WERI-Rb-1 (cell line): ENCODE results near the gene TBC1D22B.

Experiments
- DNase-seq: peaks from one replicate; pipeline ENCODE4 v3.0.0-alpha.2; 2020
- H3K27ac ChIP-seq: fragments of 250-450 bp; sonication (Bioruptor Pico); 2 replicates; pipeline ENCODE4 v1.5.1; 2020; ENCODE audit warnings: mild to moderate bottlenecking, moderate library complexity
- H3K27me3 ChIP-seq: fragments of 250-450 bp; sonication (Bioruptor Pico); 2 replicates; pipeline ENCODE4 v1.5.1; 2021; ENCODE audit warnings: mild to moderate bottlenecking, low read depth, moderate library complexity; ENCODE audit not compliant: insufficient read depth, severe bottlenecking
- H3K36me3 ChIP-seq: fragments of 250-450 bp; sonication (Bioruptor Pico); 2 replicates; pipeline ENCODE4 v1.5.1; 2020; ENCODE audit warnings: mild to moderate bottlenecking, moderate library complexity
- H3K4me3 ChIP-seq: 2 replicates; pipeline ENCODE4 v1.5.1; 2011; ENCODE audit warnings: low read depth, mild to moderate bottlenecking, control low read depth, low read length
- H3K9me3 ChIP-seq: fragments of 250-450 bp; sonication (Bioruptor Pico); 2 replicates; pipeline ENCODE4 v1.5.1; 2021; ENCODE audit warnings: mild to moderate bottlenecking, moderate library complexity; ENCODE audit not compliant: severe bottlenecking
- CTCF ChIP-seq: IDR thresholded peaks from 2 replicates; pipeline ENCODE4 v1.5.1; 2011; ENCODE audit warnings: low read depth, mild to moderate bottlenecking, control low read depth, inconsistent platforms, low read length

Gene TBC1D22B

GRCh38 chr6:37347177-37347576, 89.6 kb downstream of the TBC1D22B start:
- TF ChIP-seq CTCF = no peak
- no peaks in the 10 kb centered on the region for H3K36me3 ChIP-seq
- H3K27ac ChIP-seq = no peak overlapping the region
- H3K4me3 ChIP-seq = no peak overlapping the region
- no peaks in the 10 kb centered on the region for H3K27me3 ChIP-seq
- no peak for DNase-seq
- peaks cover 4% of the 10 kb centered on the region for H3K9me3 ChIP-seq

GRCh38 chr6:37347670-37348111, 90.1 kb downstream of the TBC1D22B start:
- Histone ChIP-seq H3K9me3 (peaks cover 4% of the 10 kb centered on the region), H3K4me3 (no peak overlapping the region), H3K27ac (no peak overlapping the region), H3K27me3 (no peaks in the 10 kb centered on the region), H3K36me3 (no peaks in the 10 kb centered on the region)
- no peak for TF ChIP-seq CTCF
- no peak for DNase-seq

GRCh38 chr6:37351027-37351426, 93.5 kb downstream of the TBC1D22B start:
- H3K27ac ChIP-seq = no peak overlapping the region
- no peak for DNase-seq
- TF ChIP-seq CTCF = no peak
- no peaks in the 10 kb centered on the region for H3K27me3 ChIP-seq
- no peak overlapping the region for H3K4me3 ChIP-seq
- H3K9me3 ChIP-seq = peaks cover 4% of the 10 kb centered on the region
- peaks cover 3% of the 10 kb centered on the region; the same call in 1 of the 2 replicates for H3K36me3 ChIP-seq

GRCh38 chr6:37352384-37352783, 94.8 kb downstream of the TBC1D22B start:
- Histone ChIP-seq H3K27ac (no peak overlapping the region), H3K27me3 (no peaks in the 10 kb centered on the region), H3K9me3 (no peaks in the 10 kb centered on the region), H3K4me3 (no peak overlapping the region), H3K36me3 (peaks cover 3% of the 10 kb centered on the region; the same call in 1 of the 2 replicates)
- DNase-seq = no peak
- no peak for TF ChIP-seq CTCF

- H3K9me3 ChIP-seq = no peaks in the 10 kb centered on the region
- H3K27me3 ChIP-seq = no peaks in the 10 kb centered on the region
- peak within 1 kb of the TSS; percentile 95 for H3K4me3 ChIP-seq
- DNase-seq = peak; percentile 99
- no peak for TF ChIP-seq CTCF
- peaks cover 3% of the 10 kb centered on the region; the same call in 1 of the 2 replicates for H3K36me3 ChIP-seq
- H3K27ac ChIP-seq = peak within 1 kb of the TSS; percentile 76
These were observed 96.4 kb downstream of the TBC1D22B start, which contains the start of gene RNF8 for GRCh38 chr6:37353761-37354525. Gene RNF8, plus strand, starts transcription at chr6:37353983. Its CDS starts 182 bp downstream, at chr6:37354165.
